Prostate gland (tissue), 2 donors: ENCODE results near the gene PAPPA. TPM values are rescaled to one million over a fixed set of nuclear protein-coding genes. Genes with fewer than 3 reads are reported as not detected.

Experiments
- DNase-seq: peaks from one replicate; pipeline ENCODE4 v3.0.0-alpha.2; 2019; ENCODE audit warnings: low spot score
- H3K27ac ChIP-seq, 2 donors: fragments of 200-600 bp; sonication (generic); 2 replicates each; pipeline ENCODE4 v1.5.1; 2017 to 2019
- H3K27me3 ChIP-seq: fragments of 200-600 bp; sonication (generic); replicated peaks from 2 replicates; pipeline ENCODE4 v1.5.1; 2019; ENCODE audit not compliant: insufficient read depth
- H3K36me3 ChIP-seq, 2 donors: fragments of 200-600 bp; sonication (generic); 1 replicate in 1 of 2; 2 replicates in 1 of 2; pipeline versions ENCODE4 v1.5.1 to v1.8.1; 2017 to 2019
- H3K4me1 ChIP-seq: fragments of 200-600 bp; sonication (generic); replicated peaks from 2 replicates; pipeline ENCODE4 v1.5.1; 2019
- H3K4me3 ChIP-seq, 2 donors: fragments of 200-600 bp; sonication (generic); 2 replicates each; pipeline ENCODE4 v1.5.1; 2017 to 2019
- H3K9me3 ChIP-seq: fragments of 200-600 bp; sonication (generic); 2 replicates; pipeline ENCODE4 v1.5.1; 2017
- CTCF ChIP-seq, 4 experiments: fragments of 200-600 bp in 2 of 4; fragments of 450-650 bp in 2 of 4; sonication (generic) in 2 of 4; IDR thresholded peaks; 1 replicate in 3 of 4; 2 replicates in 1 of 4; pipeline ENCODE4 v1.5.1; 2016 to 2019; ENCODE audit warnings: antibody characterized with exemption in 4 of 4, mild to moderate bottlenecking in 2 of 4, moderate library complexity in 2 of 4
- POLR2A ChIP-seq: fragments of 450-650 bp; IDR thresholded peaks from one replicate; pipeline ENCODE4 v1.6.1; 2016; ENCODE audit warnings: antibody characterized with exemption, mild to moderate bottlenecking
- POLR2AphosphoS5 ChIP-seq: sonication (generic); formaldehyde crosslinking; IDR thresholded peaks from one replicate; pipeline ENCODE4 v1.6.1; 2017; ENCODE audit warnings: antibody characterized with exemption
- WGBS: methylation state at CpG from one replicate; pipeline ENCODE4 v1.1.5; 2018; 5-methylcytosine and 5-hydroxymethylcytosine counted together
- intact Hi-C: fragments of 100-400 bp; cut with DNase I; formaldehyde crosslinking; loops from one replicate; pipeline ENCODE4 v1.14.2; 2022
- total RNA-seq, 2 donors: library from RNA; depleted of rRNA; stranded (reverse); fragments of >200 nt; gene quantifications; one replicate each; pipeline ENCODE4 v1.1.0, GENCODE V29; 2016

Gene PAPPA
- total RNA-seq, 2 donors from 2014 or later: 0.27 to 1.8 TPM

GRCh38 chr9:116327701-116328405 is 174.3 kb downstream of the PAPPA start:
- Histone ChIP-seq H3K36me3 (no peaks in the 10 kb centered on the region), H3K27ac (no peak overlapping the region), H3K27me3 (no peaks in the 10 kb centered on the region), H3K9me3 (no peaks in the 10 kb centered on the region), H3K4me1 (no peaks in the 10 kb centered on the region), H3K4me3 (no peak overlapping the region)
- TF ChIP-seq POLR2AphosphoS5 (no peak), POLR2A (no peak), CTCF (IDR thresholded peaks at IDR 0.05) (no peak)
- intact Hi-C loops: no loop called here
- DNase-seq: no peak
- WGBS: 10% methylated on average over 4 of the region's 4 CpGs

GRCh38 chr9:116329470-116329869 is 175.9 kb downstream of the PAPPA start:
- H3K4me3 ChIP-seq: no peak overlapping the region
- H3K27ac ChIP-seq: no peak overlapping the region
- TF ChIP-seq POLR2A: no peak
- TF ChIP-seq CTCF (IDR thresholded peaks at IDR 0.05): no peak
- no peak for TF ChIP-seq POLR2AphosphoS5
- H3K36me3 ChIP-seq: no peaks in the 10 kb centered on the region
- intact Hi-C loops: no loop called here
- DNase-seq: no peak
- H3K27me3 ChIP-seq: no peaks in the 10 kb centered on the region
- 95% methylated on average over 4 of the region's 4 CpGs for WGBS
- H3K4me1 ChIP-seq: no peaks in the 10 kb centered on the region
- H3K9me3 ChIP-seq: no peaks in the 10 kb centered on the region

GRCh38 chr9:116331241-116331640 is 177.7 kb downstream of the PAPPA start:
- intact Hi-C loops: loop anchor here (10.0 kb wide), 1 partner anchor 244 kb away; no protein-coding TSS in a partner anchor
- TF ChIP-seq CTCF (IDR thresholded peaks at IDR 0.05) (no peak), POLR2AphosphoS5 (no peak), POLR2A (no peak)
- Histone ChIP-seq H3K4me3 (no peak overlapping the region), H3K36me3 (no peaks in the 10 kb centered on the region), H3K9me3 (no peaks in the 10 kb centered on the region), H3K4me1 (no peaks in the 10 kb centered on the region), H3K27ac (no peak overlapping the region), H3K27me3 (no peaks in the 10 kb centered on the region)
- 72% methylated on average over 3 of the region's 3 CpGs for WGBS
- no peak for DNase-seq

GRCh38 chr9:116332090-116332489 is 178.5 kb downstream of the PAPPA start:
- TF ChIP-seq CTCF (IDR thresholded peaks at IDR 0.05) (no peak), POLR2A (no peak), POLR2AphosphoS5 (no peak)
- Histone ChIP-seq H3K27ac (no peak overlapping the region), H3K4me3 (no peak overlapping the region), H3K27me3 (no peaks in the 10 kb centered on the region), H3K4me1 (no peaks in the 10 kb centered on the region), H3K36me3 (no peaks in the 10 kb centered on the region), H3K9me3 (no peaks in the 10 kb centered on the region)
- 93% methylated on average over 6 of the region's 6 CpGs for WGBS
- intact Hi-C loops: loop anchor here (10.0 kb wide), 1 partner anchor 243 kb away; no protein-coding TSS in a partner anchor
- no peak for DNase-seq

GRCh38 chr9:116333254-116333653 is 179.7 kb downstream of the PAPPA start:
- Histone ChIP-seq H3K9me3 (no peaks in the 10 kb centered on the region), H3K27me3 (no peaks in the 10 kb centered on the region), H3K4me1 (no peaks in the 10 kb centered on the region), H3K36me3 (no peaks in the 10 kb centered on the region), H3K4me3 (no peak overlapping the region), H3K27ac (no peak overlapping the region)
- no peak for DNase-seq
- WGBS: 79% methylated on average over 3 of the region's 3 CpGs
- TF ChIP-seq POLR2AphosphoS5: no peak
- no peak for TF ChIP-seq CTCF (IDR thresholded peaks at IDR 0.05)
- no peak for TF ChIP-seq POLR2A
- intact Hi-C loops: loop anchor here (10.0 kb wide), 1 partner anchor 242 kb away; no protein-coding TSS in a partner anchor
